Epithelial cell of alveolus of lung (primary cell): ENCODE data around the gene ARFGEF2. TPM values are rescaled to one million over a fixed set of nuclear protein-coding genes. Genes with fewer than 3 reads are reported as not detected.

Experiments
- total RNA-seq: library from RNA; depleted of rRNA; stranded (reverse); fragments of >200 nt; gene quantifications from 2 replicates; pipeline ENCODE4 v1.2.1, GENCODE V29; 2015

ARFGEF2 gene
- total RNA-seq: 14.2 and 15.3 TPM in 2 replicates

GRCh38 chr20:48921168-48921882 lies at the start of gene ARFGEF2:
Gene ARFGEF2, plus strand, starts transcription at chr20:48921711. Its CDS starts 179 bp downstream, at chr20:48921890.

GRCh38 chr20:49046087-49046900 lies 124.8 kb downstream of the ARFGEF2 start, which contains the start of gene CSE1L:
Gene CSE1L, plus strand, starts transcription at chr20:49046312. Its CDS starts 12,152 bp downstream, at chr20:49058464.

Other genes with a start within 250 kb of the ARFGEF2 start
- 2.8 and 8.0 TPM in 2 replicates for gene PREX1, start 93.7 kb upstream of the ARFGEF2 start, total RNA-seq
- 33.1 and 94.5 TPM in 2 replicates for gene CSE1L, start 124.6 kb downstream of the ARFGEF2 start, total RNA-seq